HepG2 (cell line): ENCODE measurements around the gene ITPRIP. TPM values are rescaled to one million over a fixed set of nuclear protein-coding genes. Genes with fewer than 3 reads are reported as not detected.

Experiments used
- AGO2 ChIP-seq: fragments of 200-400 bp; formaldehyde crosslinking; optimal IDR thresholded peaks from 2 replicates; pipeline ENCODE3; 2017; ENCODE audit warnings: mild to moderate bottlenecking, low read depth, low read length, moderate library complexity
- NFKBIZ ChIP-seq: IDR thresholded peaks from 2 replicates; pipeline ENCODE4 v1.6.1; 2018; ENCODE audit warnings: missing genetic modification reagents, missing compliant biosample characterization
- ZNF160 ChIP-seq: sonication (generic); formaldehyde crosslinking; IDR thresholded peaks from 2 replicates; pipeline ENCODE4 v1.8.0; 2022; ENCODE audit warnings: mild to moderate bottlenecking, inconsistent platforms, missing genetic modification reagents
- ZNF253 ChIP-seq: sonication (generic); formaldehyde crosslinking; IDR thresholded peaks from 2 replicates; pipeline ENCODE4 v1.8.0; 2022; ENCODE audit warnings: mild to moderate bottlenecking, missing genetic modification reagents, borderline replicate concordance
- ZNF367 ChIP-seq: sonication (generic); formaldehyde crosslinking; IDR thresholded peaks from 2 replicates; pipeline ENCODE4 v1.4.0; 2020; ENCODE audit warnings: missing genetic modification reagents, borderline replicate concordance
- ZNF383 ChIP-seq: sonication (generic); formaldehyde crosslinking; IDR thresholded peaks from 2 replicates; pipeline ENCODE4 v1.4.0; 2020; ENCODE audit warnings: missing genetic modification reagents, mild to moderate bottlenecking, borderline replicate concordance
- ZNF605 ChIP-seq: sonication (generic); formaldehyde crosslinking; IDR thresholded peaks from 2 replicates; pipeline ENCODE4 v1.8.0; 2022; ENCODE audit warnings: mild to moderate bottlenecking, missing genetic modification reagents
- polyA plus RNA-seq, 8 experiments: library from polyadenylated mRNA; depleted of rRNA in 3 of 8; stranded (reverse) in 7 of 8; unstranded in 1 of 8; fragments of >200 nt; fragmentation: Illumina TruSeq in 4 of 8; extraction: Trizol in 4 of 8; gene quantifications; 2 replicates each; pipeline versions ENCODE4 v1.2.1 to v1.2.3, GENCODE V29; 2011 to 2016; ENCODE audit warnings: low read depth in 4 of 8, missing spikeins in 1 of 8, mixed read lengths in 1 of 8; ENCODE audit not compliant: insufficient read depth in 1 of 8
- total RNA-seq, 5 experiments: library from RNA; depleted of rRNA; stranded (reverse); fragments of >200 nt; fragmentation: Illumina TruSeq; extraction: Trizol; gene quantifications; 2 replicates each; pipeline ENCODE4 v1.2.3, GENCODE V29; 2016; ENCODE audit warnings: low read depth in 1 of 5
- TF ChIP-seq, protein P1 (sequence below), 2 experiments: IDR thresholded peaks; 2 replicates each; pipeline ENCODE4 v1.6.1; 2011 to 2012; ENCODE audit warnings: low read length in 2 of 2, borderline replicate concordance in 1 of 2, low read depth in 1 of 2, mild to moderate bottlenecking in 1 of 2, moderate library complexity in 1 of 2
- TF ChIP-seq, protein P2 (sequence below): sonication (generic); formaldehyde crosslinking; IDR thresholded peaks from 2 replicates; pipeline ENCODE4 v1.4.0; 2020; ENCODE audit warnings: missing genetic modification reagents, mild to moderate bottlenecking, borderline replicate concordance
- TF ChIP-seq, protein P3 (sequence below): sonication (generic); formaldehyde crosslinking; IDR thresholded peaks from 2 replicates; pipeline ENCODE4 v1.5.0; 2020; ENCODE audit warnings: mild to moderate bottlenecking, low read depth, missing genetic modification reagents, borderline replicate concordance
- TF ChIP-seq, protein P4 (sequence below): sonication (generic); formaldehyde crosslinking; IDR thresholded peaks from 2 replicates; pipeline ENCODE4 v1.5.0; 2020; ENCODE audit warnings: missing genetic modification reagents, mild to moderate bottlenecking, borderline replicate concordance
- TF ChIP-seq, protein P5 (sequence below): sonication (generic); formaldehyde crosslinking; IDR thresholded peaks from 2 replicates; pipeline ENCODE4 v1.5.1; 2020; ENCODE audit warnings: missing genetic modification reagents, mild to moderate bottlenecking, borderline replicate concordance

ITPRIP gene
- total and polyA plus RNA-seq, 2 of the 13 experiments (the other 11 are each of a cell fraction or from before 2014, with no cell fraction given) = 1.00 to 2.8 TPM

DNA sequence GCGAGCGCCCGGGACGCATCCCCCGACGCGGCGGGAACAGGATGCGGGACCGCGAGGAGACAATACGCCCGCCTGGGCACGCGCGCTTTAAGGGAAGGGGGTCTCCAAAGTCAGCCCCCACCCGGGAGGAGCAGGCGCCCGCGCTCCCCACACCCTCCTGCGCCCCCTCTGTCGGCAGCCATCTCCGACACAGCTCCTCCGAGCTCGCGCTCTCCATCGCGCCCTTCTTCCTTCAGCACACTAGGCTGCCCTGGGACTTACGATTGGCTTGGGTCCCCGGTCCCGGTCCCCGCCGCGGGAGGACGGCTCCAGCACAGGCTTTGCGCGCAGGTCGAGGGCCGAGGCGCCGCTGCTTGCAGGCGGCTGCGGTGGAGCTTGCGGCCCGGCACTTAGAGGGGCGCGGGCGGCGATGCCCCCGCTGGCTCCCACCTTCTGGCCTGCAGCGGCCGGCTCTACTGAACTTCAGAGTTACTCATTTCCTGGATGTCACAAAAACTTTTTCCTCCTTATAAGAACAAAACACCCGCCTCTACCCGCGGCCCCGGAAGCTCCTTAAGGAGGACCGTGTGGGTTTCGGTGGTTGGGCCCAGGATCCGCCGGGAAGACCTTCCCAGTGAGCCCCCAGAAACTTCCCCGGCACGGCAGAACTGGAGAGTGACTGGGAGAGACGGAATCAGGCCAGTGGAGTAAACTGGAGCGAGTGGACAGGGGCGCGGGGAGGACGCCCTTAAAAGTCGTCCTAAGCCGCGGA lies at the start of gene ITPRIP (continued):
- TF ChIP-seq, protein P1, sequence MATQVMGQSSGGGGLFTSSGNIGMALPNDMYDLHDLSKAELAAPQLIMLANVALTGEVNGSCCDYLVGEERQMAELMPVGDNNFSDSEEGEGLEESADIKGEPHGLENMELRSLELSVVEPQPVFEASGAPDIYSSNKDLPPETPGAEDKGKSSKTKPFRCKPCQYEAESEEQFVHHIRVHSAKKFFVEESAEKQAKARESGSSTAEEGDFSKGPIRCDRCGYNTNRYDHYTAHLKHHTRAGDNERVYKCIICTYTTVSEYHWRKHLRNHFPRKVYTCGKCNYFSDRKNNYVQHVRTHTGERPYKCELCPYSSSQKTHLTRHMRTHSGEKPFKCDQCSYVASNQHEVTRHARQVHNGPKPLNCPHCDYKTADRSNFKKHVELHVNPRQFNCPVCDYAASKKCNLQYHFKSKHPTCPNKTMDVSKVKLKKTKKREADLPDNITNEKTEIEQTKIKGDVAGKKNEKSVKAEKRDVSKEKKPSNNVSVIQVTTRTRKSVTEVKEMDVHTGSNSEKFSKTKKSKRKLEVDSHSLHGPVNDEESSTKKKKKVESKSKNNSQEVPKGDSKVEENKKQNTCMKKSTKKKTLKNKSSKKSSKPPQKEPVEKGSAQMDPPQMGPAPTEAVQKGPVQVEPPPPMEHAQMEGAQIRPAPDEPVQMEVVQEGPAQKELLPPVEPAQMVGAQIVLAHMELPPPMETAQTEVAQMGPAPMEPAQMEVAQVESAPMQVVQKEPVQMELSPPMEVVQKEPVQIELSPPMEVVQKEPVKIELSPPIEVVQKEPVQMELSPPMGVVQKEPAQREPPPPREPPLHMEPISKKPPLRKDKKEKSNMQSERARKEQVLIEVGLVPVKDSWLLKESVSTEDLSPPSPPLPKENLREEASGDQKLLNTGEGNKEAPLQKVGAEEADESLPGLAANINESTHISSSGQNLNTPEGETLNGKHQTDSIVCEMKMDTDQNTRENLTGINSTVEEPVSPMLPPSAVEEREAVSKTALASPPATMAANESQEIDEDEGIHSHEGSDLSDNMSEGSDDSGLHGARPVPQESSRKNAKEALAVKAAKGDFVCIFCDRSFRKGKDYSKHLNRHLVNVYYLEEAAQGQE (IDR thresholded peaks at IDR 0.05; ENCODE audit: borderline replicate concordance in 1 of 2, low read depth in 1 of 2, low read length in 2 of 2) = no peak
- TF ChIP-seq ZNF367 (no peak), AGO2 (no peak), ZNF605 (CRISPR knock-in tag) (no peak), NFKBIZ (no peak; the same call in 1 of the 2 replicates), ZNF383 (no peak), ZNF253 (CRISPR knock-in tag) (no peak), ZNF160 (no peak)
- TF ChIP-seq, protein P2, sequence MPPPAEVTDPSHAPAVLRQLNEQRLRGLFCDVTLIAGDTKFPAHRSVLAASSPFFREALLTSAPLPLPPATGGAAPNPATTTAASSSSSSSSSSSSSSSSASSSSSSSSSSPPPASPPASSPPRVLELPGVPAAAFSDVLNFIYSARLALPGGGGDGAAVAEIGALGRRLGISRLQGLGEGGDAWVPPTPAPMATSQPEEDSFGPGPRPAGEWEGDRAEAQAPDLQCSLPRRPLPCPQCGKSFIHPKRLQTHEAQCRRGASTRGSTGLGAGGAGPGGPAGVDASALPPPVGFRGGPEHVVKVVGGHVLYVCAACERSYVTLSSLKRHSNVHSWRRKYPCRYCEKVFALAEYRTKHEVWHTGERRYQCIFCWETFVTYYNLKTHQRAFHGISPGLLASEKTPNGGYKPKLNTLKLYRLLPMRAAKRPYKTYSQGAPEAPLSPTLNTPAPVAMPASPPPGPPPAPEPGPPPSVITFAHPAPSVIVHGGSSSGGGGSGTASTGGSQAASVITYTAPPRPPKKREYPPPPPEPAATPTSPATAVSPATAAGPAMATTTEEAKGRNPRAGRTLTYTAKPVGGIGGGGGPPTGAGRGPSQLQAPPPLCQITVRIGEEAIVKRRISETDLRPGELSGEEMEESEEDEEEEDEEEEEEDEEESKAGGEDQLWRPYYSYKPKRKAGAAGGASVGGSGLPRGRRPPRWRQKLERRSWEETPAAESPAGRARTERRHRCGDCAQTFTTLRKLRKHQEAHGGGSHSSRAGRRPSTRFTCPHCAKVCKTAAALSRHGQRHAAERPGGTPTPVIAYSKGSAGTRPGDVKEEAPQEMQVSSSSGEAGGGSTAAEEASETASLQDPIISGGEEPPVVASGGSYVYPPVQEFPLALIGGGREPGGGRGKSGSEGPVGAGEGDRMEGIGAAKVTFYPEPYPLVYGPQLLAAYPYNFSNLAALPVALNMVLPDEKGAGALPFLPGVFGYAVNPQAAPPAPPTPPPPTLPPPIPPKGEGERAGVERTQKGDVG (CRISPR knock-in tag) = 0 out of 2 replicates have a peak, but pooled peaks have one; percentile 30
- TF ChIP-seq, protein P3, sequence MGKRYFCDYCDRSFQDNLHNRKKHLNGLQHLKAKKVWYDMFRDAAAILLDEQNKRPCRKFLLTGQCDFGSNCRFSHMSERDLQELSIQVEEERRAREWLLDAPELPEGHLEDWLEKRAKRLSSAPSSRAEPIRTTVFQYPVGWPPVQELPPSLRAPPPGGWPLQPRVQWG (CRISPR knock-in tag) = no peak
- TF ChIP-seq, protein P4, sequence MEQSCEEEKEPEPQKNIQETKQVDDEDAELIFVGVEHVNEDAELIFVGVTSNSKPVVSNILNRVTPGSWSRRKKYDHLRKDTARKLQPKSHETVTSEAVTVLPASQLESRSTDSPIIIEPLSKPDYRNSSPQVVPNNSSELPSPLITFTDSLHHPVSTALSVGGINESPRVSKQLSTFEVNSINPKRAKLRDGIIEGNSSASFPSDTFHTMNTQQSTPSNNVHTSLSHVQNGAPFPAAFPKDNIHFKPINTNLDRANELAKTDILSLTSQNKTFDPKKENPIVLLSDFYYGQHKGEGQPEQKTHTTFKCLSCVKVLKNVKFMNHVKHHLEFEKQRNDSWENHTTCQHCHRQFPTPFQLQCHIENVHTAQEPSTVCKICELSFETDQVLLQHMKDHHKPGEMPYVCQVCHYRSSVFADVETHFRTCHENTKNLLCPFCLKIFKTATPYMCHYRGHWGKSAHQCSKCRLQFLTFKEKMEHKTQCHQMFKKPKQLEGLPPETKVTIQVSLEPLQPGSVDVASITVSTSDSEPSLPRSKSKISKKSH (CRISPR knock-in tag) = 0 out of 2 replicates have a peak, but pooled peaks have one; percentile 50
- TF ChIP-seq, protein P5, sequence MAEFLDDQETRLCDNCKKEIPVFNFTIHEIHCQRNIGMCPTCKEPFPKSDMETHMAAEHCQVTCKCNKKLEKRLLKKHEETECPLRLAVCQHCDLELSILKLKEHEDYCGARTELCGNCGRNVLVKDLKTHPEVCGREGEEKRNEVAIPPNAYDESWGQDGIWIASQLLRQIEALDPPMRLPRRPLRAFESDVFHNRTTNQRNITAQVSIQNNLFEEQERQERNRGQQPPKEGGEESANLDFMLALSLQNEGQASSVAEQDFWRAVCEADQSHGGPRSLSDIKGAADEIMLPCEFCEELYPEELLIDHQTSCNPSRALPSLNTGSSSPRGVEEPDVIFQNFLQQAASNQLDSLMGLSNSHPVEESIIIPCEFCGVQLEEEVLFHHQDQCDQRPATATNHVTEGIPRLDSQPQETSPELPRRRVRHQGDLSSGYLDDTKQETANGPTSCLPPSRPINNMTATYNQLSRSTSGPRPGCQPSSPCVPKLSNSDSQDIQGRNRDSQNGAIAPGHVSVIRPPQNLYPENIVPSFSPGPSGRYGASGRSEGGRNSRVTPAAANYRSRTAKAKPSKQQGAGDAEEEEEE (CRISPR knock-in tag) = no peak
